ENCODE data around the gene TRIM45.

TRIM45 gene

GRCh38 chr1:117097443-117097842, 24.1 kb downstream of the TRIM45 start:
- Histone ChIP-seq H3K27ac (replicated peaks) (no peak overlapping the region), H3K4me3 (replicated peaks; ENCODE audit: insufficient read depth, low read length) (no peak overlapping the region), H3K27me3 (ENCODE audit: insufficient read depth, poor library complexity, severe bottlenecking) (no peaks in the 10 kb centered on the region)
- DNase-seq (ENCODE audit: low read depth in 1 of 2, low spot score in 1 of 2) = no peak
- TF ChIP-seq POLR2AphosphoS5 (IDR thresholded peaks at IDR 0.05; ENCODE audit: low read depth) = no peak
- no peak for TF ChIP-seq SPI1 (IDR thresholded peaks at IDR 0.05; ENCODE audit: borderline replicate concordance, low read depth)
- no peak for TF ChIP-seq GABPA (IDR thresholded peaks at IDR 0.05; ENCODE audit: low read depth)
- TF ChIP-seq REST (IDR thresholded peaks at IDR 0.05; ENCODE audit: insufficient replicate concordance, low read depth) = no peak
- no peak for TF ChIP-seq CTCF (IDR thresholded peaks at IDR 0.05; ENCODE audit: insufficient read depth, low read length)

GRCh38 chr1:117096951-117097408, 24.6 kb downstream of the TRIM45 start:
- Histone ChIP-seq H3K27ac (replicated peaks) (no peak overlapping the region), H3K27me3 (ENCODE audit: insufficient read depth, poor library complexity, severe bottlenecking) (no peaks in the 10 kb centered on the region), H3K4me3 (replicated peaks; ENCODE audit: insufficient read depth, low read length) (no peak overlapping the region)
- no peak for TF ChIP-seq SPI1 (IDR thresholded peaks at IDR 0.05; ENCODE audit: borderline replicate concordance, low read depth)
- TF ChIP-seq GABPA (IDR thresholded peaks at IDR 0.05; ENCODE audit: low read depth) = no peak
- TF ChIP-seq CTCF (IDR thresholded peaks at IDR 0.05; ENCODE audit: insufficient read depth, low read length) = no peak
- TF ChIP-seq POLR2AphosphoS5 (IDR thresholded peaks at IDR 0.05; ENCODE audit: low read depth) = no peak
- TF ChIP-seq REST (IDR thresholded peaks at IDR 0.05; ENCODE audit: insufficient replicate concordance, low read depth) = no peak
- no peak for DNase-seq (ENCODE audit: low read depth in 1 of 2, low spot score in 1 of 2)

- no peak for TF ChIP-seq POLR2AphosphoS5 (IDR thresholded peaks at IDR 0.05; ENCODE audit: low read depth)
- TF ChIP-seq CTCF (IDR thresholded peaks at IDR 0.05; ENCODE audit: insufficient read depth, low read length) = no peak
- TF ChIP-seq REST (IDR thresholded peaks at IDR 0.05; ENCODE audit: insufficient replicate concordance, low read depth) = no peak
- TF ChIP-seq GABPA (IDR thresholded peaks at IDR 0.05; ENCODE audit: low read depth) = no peak
- no peak for TF ChIP-seq SPI1 (IDR thresholded peaks at IDR 0.05; ENCODE audit: borderline replicate concordance, low read depth)
- no peak overlapping the region for H3K4me3 ChIP-seq (replicated peaks; ENCODE audit: insufficient read depth, low read length)
- H3K27me3 ChIP-seq (ENCODE audit: insufficient read depth, poor library complexity, severe bottlenecking) = no peaks in the 10 kb centered on the region
- H3K27ac ChIP-seq (replicated peaks) = no peak overlapping the region
- no peak for DNase-seq (ENCODE audit: low read depth in 1 of 2, low spot score in 1 of 2)
These were observed 26.5 kb downstream of the TRIM45 start for GRCh38 chr1:117094841-117095604.

All from HL-60 (cell line).